ENCODE results near the gene RASSF8. TPM values are rescaled to one million over a fixed set of nuclear protein-coding genes. Genes with fewer than 3 reads are reported as not detected.

The RASSF8 gene
- polyA plus RNA-seq, 1 donor (not counting 4 experiments of a cell fraction or from before 2014, with no cell fraction given), result 10.5 TPM

DNA sequence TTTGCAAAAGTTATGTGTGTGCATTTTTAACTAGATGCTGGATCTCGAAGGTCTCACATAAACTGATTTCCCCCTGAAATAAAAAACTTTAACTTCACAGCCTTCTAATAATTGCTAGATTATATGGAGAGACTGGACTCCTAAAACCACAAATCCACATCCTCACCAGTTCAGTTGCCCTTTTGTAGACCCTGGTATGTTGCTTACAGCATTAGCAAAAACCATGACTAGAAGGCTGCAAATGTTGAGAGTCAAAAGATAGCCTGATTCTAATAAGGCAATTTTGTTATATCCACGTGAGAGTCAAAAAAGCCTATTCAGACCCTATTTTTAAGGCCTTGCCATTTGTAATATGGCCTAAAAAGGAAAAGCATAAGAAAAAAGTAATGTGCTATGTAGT lies 37.4 kb downstream of the RASSF8 start:
- H3K4me1 ChIP-seq (ENCODE audit: control insufficient read depth, extremely low read depth, insufficient read depth, low read length), result peaks cover 23% of the 10 kb centered on the region
- no peaks in the 10 kb centered on the region for H3K27me3 ChIP-seq (ENCODE audit: control insufficient read depth, extremely low read depth, insufficient read depth, low read length)
- DNase-seq (ENCODE audit: low read depth, low spot score), result no peak
- dilution Hi-C loops (cut with MboI; ENCODE audit: extremely low pct_ligation_motif_present, low sequenced_read_pairs), result no loop called here
- no peak overlapping the region for H3K4me2 ChIP-seq (ENCODE audit: control insufficient read depth, extremely low read depth, insufficient read depth, low read depth, low read length)
- no peak for FAIRE-seq
- H3K9ac ChIP-seq (ENCODE audit: control insufficient read depth, extremely low read depth, insufficient read depth, low read length), result no peak overlapping the region
- H2AFZ ChIP-seq (ENCODE audit: control insufficient read depth, low read length), result no peak overlapping the region
- no peak overlapping the region for H3K4me3 ChIP-seq (ENCODE audit: control insufficient read depth in 2 of 3, extremely low read depth in 1 of 3, insufficient read depth in 2 of 3, low read depth in 1 of 3, low read length in 3 of 3)
- no peak overlapping the region for H3K27ac ChIP-seq (ENCODE audit: control insufficient read depth, insufficient read depth, low read length)
- no peaks in the 10 kb centered on the region for H3K9me1 ChIP-seq (ENCODE audit: control insufficient read depth, extremely low read depth, insufficient read depth, low read length)
- H3K9me3 ChIP-seq (ENCODE audit: control insufficient read depth, low read depth, low read length), result no peaks in the 10 kb centered on the region
- H3K79me2 ChIP-seq (ENCODE audit: control insufficient read depth, insufficient read depth, low read length), result peaks cover 20% of the 10 kb centered on the region
- no peaks in the 10 kb centered on the region for H4K20me1 ChIP-seq (ENCODE audit: control insufficient read depth, extremely low read depth, insufficient read depth, low read length)
- no peak for TF ChIP-seq EZH2 (IDR thresholded peaks at IDR 0.05; ENCODE audit: low read length)
- TF ChIP-seq, protein P1, sequence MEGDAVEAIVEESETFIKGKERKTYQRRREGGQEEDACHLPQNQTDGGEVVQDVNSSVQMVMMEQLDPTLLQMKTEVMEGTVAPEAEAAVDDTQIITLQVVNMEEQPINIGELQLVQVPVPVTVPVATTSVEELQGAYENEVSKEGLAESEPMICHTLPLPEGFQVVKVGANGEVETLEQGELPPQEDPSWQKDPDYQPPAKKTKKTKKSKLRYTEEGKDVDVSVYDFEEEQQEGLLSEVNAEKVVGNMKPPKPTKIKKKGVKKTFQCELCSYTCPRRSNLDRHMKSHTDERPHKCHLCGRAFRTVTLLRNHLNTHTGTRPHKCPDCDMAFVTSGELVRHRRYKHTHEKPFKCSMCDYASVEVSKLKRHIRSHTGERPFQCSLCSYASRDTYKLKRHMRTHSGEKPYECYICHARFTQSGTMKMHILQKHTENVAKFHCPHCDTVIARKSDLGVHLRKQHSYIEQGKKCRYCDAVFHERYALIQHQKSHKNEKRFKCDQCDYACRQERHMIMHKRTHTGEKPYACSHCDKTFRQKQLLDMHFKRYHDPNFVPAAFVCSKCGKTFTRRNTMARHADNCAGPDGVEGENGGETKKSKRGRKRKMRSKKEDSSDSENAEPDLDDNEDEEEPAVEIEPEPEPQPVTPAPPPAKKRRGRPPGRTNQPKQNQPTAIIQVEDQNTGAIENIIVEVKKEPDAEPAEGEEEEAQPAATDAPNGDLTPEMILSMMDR (optimal IDR thresholded peaks at IDR 0.05 in 1 of 3, IDR thresholded peaks at IDR 0.05 in 1 of 3, conservative IDR thresholded peaks at IDR 0.05 in 1 of 3; ENCODE audit: extremely low read depth in 1 of 3, insufficient read depth in 2 of 3, low read length in 3 of 3), result no peak
- no peaks in the 10 kb centered on the region for H3K36me3 ChIP-seq (ENCODE audit: control insufficient read depth in 2 of 2, extremely low read depth in 1 of 2, insufficient read depth in 2 of 2, low read length in 2 of 2)

DNA sequence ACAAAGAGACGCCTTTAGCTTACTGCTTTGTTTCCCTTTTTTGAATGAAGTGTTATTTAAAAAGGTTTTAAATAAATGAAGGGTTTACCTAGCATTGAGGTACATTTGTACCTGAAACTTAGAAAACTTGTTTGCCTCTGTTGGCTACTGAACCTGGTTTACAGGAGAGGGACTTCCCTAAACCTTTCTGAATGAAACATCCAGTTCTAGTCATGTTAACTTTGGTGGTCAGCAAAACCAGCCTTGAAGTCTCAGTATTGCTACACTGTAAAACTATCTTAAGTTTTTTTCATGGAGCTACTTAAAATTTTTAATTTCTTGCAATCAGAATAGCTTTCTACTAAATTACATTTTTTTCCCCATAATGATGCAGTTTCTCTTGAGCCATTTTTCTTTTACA lies 38.2 kb downstream of the RASSF8 start:
- no peak for DNase-seq (ENCODE audit: low read depth, low spot score)
- H3K9me1 ChIP-seq (ENCODE audit: control insufficient read depth, extremely low read depth, insufficient read depth, low read length), result no peaks in the 10 kb centered on the region
- H3K9ac ChIP-seq (ENCODE audit: control insufficient read depth, extremely low read depth, insufficient read depth, low read length), result no peak overlapping the region
- H3K27ac ChIP-seq (ENCODE audit: control insufficient read depth, insufficient read depth, low read length), result no peak overlapping the region
- no peak overlapping the region for H2AFZ ChIP-seq (ENCODE audit: control insufficient read depth, low read length)
- dilution Hi-C loops (cut with MboI; ENCODE audit: extremely low pct_ligation_motif_present, low sequenced_read_pairs), result no loop called here
- no peaks in the 10 kb centered on the region for H3K36me3 ChIP-seq (ENCODE audit: control insufficient read depth in 2 of 2, extremely low read depth in 1 of 2, insufficient read depth in 2 of 2, low read length in 2 of 2)
- H3K4me3 ChIP-seq (ENCODE audit: control insufficient read depth in 2 of 3, extremely low read depth in 1 of 3, insufficient read depth in 2 of 3, low read depth in 1 of 3, low read length in 3 of 3), result no peak overlapping the region
- H3K9me3 ChIP-seq (ENCODE audit: control insufficient read depth, low read depth, low read length), result no peaks in the 10 kb centered on the region
- H3K4me1 ChIP-seq (ENCODE audit: control insufficient read depth, extremely low read depth, insufficient read depth, low read length), result peaks cover 23% of the 10 kb centered on the region
- H3K27me3 ChIP-seq (ENCODE audit: control insufficient read depth, extremely low read depth, insufficient read depth, low read length), result no peaks in the 10 kb centered on the region
- FAIRE-seq, result no peak
- H3K4me2 ChIP-seq (ENCODE audit: control insufficient read depth, extremely low read depth, insufficient read depth, low read depth, low read length), result no peak overlapping the region
- H4K20me1 ChIP-seq (ENCODE audit: control insufficient read depth, extremely low read depth, insufficient read depth, low read length), result no peaks in the 10 kb centered on the region
- no peak for TF ChIP-seq EZH2 (IDR thresholded peaks at IDR 0.05; ENCODE audit: low read length)
- TF ChIP-seq, protein P1 (optimal IDR thresholded peaks at IDR 0.05 in 1 of 3, IDR thresholded peaks at IDR 0.05 in 1 of 3, conservative IDR thresholded peaks at IDR 0.05 in 1 of 3; ENCODE audit: extremely low read depth in 1 of 3, insufficient read depth in 2 of 3, low read length in 3 of 3), result no peak
- H3K79me2 ChIP-seq (ENCODE audit: control insufficient read depth, insufficient read depth, low read length), result peaks cover 16% of the 10 kb centered on the region

All from keratinocyte (primary cell).